Activated naive CD4-positive, alpha-beta T cell treated with anti-CD3 and anti-CD28 coated beads, Interleukin-2, amount 50 U/mL, for 16 hours (primary cell): Measurements from ENCODE around the gene RGMB.

ENCODE experiments used
- DNase-seq: peaks from one replicate; pipeline ENCODE4 v3.0.0-alpha.2; 2020

The RGMB gene

DNA sequence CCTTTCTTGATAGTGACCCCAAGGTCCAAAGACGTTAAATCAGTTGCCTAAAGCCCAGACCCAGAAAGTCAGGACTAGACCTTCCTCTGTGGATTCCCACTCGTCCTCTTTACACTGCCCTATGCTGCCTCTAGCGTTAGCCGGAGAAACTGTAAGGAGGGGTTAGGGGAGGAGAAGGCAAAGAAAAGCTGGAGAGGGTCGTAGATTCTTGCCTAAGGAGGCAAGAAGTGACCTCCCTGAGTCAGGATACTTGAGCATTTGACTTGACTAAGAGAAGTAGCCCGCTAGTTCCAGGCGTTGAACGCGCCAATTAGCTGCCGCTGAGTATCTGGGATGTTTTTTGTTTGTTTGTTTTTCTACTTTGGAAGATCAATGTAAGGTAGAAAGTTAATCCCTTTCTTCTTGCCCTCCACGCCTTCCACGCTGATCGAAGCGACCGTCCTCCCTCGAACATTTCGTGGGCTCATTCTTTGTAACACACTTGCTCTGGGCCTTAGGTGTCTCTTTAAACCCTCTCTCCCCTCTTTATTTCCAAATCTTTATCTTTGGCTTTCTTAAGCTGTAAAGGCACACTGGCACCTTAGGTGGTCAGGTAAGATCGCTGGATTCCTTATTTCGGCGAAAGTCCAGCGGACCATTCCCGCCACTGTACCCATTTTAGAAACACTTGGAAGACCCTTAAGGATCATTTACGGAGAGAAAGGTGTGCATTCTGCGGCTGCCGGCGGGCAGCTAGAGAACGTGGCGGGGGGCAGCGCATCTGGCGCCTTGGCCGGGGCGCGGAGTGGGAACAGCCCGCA lies 5.1 kb upstream of the RGMB start:
- peak; percentile 33 for DNase-seq

DNA sequence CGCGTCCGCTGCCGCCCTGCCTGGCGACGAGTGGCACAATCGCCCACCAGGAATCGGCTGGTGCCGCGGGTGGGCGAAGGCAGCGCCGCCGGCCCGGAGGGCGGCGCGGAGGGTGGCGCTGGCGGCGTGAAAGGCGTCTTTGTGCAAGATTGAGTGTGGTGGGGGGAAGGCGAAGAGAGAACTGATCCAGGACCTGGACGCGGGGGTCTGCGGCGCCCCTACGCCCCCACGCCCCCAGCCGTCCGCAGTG lies 4.6 kb upstream of the RGMB start:
- no peak for DNase-seq

DNA sequence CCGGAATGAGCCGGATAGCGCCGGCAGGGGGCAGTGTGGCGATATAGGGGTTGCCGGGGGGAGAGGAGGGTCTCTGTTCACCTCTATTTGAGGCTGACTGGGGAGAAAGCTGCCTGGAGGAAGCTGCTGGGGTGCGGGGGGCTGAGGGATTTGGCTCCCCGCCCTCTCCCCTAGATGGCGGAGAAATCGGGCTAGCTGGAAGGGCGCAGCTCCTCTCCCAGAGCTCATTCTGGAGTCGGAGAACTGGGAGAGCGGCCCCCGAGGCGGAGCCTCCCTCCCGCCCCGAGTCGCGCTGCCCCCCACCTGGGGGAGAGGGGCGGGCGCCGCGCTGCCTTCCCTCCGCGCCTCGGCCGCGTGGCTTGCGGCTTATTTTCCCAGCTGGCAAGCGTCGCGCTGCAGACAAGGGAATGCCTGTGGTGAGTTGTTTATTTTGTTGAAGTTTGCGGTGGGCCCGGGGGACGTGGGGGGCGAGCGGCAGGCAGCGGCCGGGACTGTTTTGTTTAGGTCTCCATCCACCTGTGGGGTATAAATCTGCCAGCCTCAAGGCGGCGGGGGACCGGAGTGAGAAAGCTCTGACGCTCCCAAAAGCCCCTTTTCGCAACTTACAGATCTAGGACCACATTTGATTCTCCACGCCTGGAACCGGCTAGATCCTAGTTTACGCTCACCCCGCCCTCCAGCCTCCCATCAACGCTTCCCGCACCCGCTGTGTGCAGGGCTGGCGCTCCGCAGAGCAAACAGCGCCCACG lies 4.1 kb upstream of the RGMB start:
- peak; percentile 68 for DNase-seq

DNA sequence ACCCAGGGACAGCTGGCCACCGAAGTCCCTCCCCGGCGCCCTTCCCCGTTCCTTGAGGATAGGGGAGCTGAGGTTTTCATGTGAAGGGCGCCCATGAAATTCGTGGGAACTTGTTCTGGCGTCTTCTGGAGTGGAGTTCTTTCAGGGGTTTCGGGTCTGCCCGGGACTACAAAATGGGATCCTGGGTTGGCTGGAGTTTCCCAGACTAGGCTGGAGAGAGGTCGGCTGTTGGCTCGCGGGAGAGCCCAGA lies 3.6 kb upstream of the RGMB start:
- no peak for DNase-seq

- peak; percentile 56 for DNase-seq
Observed at GRCh38 chr5:98770209-98770910, 3.1 kb upstream of the RGMB start.

DNA sequence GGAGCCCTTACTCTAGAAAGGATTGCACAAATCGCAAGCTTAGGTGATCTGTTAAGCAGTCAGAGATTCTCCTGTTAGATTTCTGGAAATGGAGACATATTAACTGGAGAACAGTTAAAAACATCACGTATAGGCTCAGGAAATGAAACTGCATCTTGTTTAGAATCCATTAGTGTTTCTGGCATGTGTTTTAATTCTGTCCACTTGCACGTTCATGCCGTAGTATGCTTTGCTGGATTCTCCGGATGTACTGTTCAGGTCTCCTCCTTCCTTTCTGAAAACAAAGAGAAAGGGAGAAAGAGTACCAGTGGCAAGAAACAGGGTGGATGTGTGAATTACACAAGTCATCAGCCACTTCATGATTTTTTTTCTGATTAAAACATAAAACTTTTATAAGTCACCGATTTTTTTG lies 2.5 kb upstream of the RGMB start:
- no peak for DNase-seq

DNA sequence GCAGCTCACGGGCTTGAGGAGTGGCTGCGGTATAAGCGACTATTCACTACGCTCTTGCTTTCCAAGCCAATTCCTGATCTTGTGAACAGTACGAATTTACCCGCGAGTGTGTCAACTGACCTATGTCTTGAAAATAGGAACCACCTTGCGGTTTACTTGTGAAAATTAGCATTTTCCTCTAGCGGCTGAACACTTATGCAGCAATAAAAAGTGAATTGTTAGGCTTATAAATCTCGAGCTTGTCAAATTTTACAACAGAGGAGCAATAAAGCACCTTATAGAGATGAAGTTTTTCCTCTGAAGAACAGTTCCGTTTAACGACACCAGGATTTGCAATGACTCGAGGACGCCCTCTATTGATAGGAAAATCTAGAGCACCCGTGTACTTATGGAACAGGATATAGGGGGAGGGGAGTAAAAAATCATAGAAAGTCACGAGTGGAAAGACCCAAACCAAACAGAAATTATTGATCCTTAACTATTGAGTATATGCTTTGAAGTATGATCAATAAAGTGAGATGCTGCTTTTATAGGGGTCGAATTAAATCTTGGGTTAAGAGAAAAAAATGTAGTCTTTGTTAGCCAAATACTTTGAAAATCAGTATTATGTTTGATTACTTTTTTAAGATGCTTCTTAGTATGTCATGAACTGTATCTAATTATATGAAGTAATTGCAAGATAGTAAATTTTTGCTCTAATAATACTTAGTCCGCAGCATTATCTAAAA lies 1.9 kb upstream of the RGMB start:
- DNase-seq, result peak; percentile 61

DNA sequence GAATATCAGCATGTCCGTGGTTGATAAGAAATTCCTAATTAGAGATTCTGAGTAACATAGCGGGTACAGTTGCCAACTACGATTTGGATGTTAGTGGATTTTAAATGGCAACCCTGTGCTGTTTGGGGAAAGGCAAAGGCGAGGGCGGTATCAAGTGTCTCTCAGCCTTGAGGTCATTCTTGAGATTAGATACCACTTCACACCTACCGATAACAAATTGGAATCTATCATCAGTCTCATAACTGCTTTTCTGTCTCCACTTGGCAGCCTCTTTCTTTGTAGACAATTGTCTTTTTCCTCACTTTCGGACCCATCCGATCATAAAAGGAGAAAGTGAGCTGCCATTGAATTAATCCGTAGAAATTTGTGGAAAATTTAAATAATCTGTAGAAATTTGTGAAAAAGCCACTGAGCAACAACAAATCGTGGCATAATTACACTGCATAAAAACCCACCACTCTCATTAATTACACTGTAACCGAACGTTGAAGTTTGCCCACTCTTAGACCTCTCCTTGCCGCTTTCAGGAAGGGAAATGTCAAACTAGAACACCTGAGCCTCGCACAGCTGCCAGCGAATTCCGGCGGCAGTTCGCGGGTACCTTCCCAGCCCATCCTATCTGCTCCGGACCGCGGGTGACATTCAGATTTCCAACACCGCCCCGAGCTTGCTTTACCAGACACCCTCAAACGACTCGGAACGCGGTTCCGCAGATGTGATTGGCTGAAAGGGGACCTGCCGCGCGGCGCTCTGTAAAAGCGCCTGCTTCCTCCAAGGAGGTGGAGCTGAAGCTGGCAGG lies 849 bp upstream of the RGMB start:
- peak; percentile 63 for DNase-seq

DNA sequence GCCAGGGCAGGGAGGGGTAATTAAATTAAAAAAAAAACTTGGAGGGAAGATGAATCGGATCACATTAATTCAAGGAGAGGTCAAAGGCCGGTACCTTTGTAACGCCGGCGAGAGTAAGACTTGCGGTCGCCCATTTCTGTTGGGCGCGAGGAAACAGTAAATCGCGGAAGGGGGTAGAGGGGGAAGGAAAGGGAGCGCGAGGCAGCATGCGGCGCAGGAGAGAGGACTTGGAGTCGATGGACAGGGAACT lies 324 bp upstream of the RGMB start:
- no peak for DNase-seq

GRCh38 chr5:98774192-98775033 lies 950 bp downstream of the RGMB start:
- DNase-seq, result peak; percentile 59

GRCh38 chr5:98775246-98776065 lies 2.0 kb downstream of the RGMB start:
- no peak for DNase-seq

GRCh38 chr5:98776066-98776705 lies 2.7 kb downstream of the RGMB start:
- DNase-seq, result no peak

DNA sequence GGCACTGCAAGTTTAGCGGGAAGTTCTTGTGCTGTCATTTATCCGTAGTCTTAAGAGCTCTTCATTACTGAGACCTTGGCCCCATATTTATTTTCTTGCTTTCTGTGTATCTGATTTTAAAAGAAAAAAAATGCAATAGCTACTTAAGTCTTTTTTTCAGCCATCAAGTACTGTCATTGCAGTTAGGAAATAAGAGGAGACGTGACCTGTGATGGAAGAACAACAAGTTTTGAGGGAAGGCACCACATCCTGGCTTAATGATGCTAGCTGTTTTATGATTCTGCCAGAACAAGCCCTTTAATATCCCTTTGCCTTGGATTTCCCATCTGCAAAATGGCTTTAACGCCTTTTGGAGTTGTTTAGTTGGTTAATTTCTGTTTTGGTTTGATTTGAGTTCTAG lies 3.8 kb downstream of the RGMB start:
- no peak for DNase-seq

DNA sequence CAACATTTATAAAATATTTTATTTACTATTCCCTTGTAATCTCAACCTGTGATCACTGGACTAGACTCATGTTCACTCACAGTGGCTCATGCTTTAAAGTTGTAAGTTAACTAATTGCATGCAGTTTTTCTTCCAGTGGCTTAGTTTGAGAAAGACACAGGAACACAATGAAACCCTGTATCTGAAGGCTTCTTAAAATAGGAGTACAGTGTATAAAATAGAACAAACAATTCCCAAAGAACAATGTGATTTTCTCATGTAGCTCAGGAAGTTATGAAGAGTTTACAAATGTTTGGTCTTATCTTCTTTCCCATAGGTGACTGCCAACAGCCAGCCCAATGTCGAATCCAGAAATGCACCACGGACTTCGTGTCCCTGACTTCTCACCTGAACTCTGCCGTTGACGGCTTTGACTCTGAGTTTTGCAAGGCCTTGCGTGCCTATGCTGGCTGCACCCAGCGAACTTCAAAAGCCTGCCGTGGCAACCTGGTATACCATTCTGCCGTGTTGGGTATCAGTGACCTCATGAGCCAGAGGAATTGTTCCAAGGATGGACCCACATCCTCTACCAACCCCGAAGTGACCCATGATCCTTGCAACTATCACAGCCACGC lies 5.9 kb downstream of the RGMB start:
- DNase-seq, result no peak

GRCh38 chr5:98780390-98780789 lies 6.9 kb downstream of the RGMB start:
- no peak for DNase-seq

DNA sequence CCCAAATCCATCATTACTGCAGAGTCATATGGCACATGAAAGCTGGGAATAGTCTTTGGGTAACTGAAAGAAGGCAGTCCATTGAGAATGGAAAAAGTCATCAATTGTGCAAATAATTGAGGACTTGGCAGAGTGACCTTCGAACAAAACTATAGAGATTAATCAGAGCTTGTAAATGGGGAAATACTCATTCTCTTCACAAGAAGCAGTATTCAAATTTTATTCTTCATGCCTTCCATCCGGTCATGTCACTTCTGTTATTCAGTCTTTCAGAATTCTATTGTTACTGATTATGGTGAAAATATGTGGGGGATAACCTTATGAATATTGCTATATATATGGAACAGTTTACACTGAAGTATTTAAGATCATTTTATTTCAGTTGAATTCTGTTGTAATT lies 8.1 kb downstream of the RGMB start:
- DNase-seq, result no peak

DNA sequence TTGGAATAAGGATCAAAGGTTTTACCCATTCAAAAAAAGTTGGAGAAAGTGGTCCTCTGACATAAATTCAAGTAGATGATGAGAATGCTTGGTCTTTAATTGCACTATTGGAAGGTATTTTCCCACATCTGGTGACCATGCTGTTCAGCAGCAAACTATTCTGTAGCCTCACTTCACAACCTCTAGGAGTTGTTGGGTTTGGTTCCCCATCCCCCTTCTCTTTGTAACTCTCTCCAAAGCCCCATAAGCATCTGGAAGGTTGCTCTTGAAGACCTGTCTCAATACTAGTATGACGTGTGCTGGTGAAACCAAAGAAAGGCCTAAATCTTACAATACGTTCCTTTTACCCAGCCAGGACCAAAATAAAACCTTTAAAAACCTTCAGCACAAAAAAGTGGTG lies 8.5 kb downstream of the RGMB start:
- DNase-seq, result no peak

DNA sequence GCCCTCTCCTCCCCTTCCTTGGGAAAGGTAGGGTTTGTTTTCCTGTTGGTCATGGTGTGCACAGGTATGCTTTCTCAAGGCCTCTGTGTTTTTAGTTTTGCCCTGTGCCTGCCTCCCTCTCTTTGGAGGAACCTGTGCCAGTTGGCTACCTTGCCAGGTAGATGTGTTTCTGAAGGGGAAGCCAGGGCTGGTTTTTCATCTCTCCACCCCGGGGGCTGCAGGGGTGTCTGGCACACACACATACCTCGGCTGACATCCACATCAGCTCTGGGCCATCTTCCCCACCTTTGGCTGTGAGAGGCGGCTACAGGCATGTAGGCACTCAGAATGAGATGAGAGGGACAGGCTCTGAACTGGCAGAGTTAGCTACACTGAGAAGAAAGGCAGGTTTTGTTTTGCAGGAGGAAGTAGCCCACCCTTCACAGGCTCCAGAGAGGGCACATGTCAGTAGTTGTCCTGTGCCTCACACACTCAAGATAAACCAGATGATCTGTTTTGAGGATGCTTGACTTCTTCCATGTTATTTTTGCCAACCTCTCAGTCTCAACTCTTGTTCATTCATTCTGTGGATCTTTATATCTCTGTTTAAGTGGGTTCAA lies 9.7 kb downstream of the RGMB start:
- no peak for DNase-seq

GRCh38 chr5:98784411-98784810 lies 10.9 kb downstream of the RGMB start:
- DNase-seq, result no peak

- no peak for DNase-seq
Observed at GRCh38 chr5:98785244-98785643, 11.8 kb downstream of the RGMB start.
